Erythroblast (primary cell): Measurements from ENCODE around the gene RTN4R.
"Not testable (repeated sequence)": the region's sequence is repeated elsewhere in the genome, so short reads cannot be mapped to it uniquely, and the experiment has no call there.

Experiments
- GATA1 ChIP-seq: IDR thresholded peaks from 2 replicates; pipeline ENCODE4 v1.6.1; 2011; ENCODE audit warnings: low read depth, mild to moderate bottlenecking, control low read depth, low read length, moderate library complexity
- POLR2A ChIP-seq: IDR thresholded peaks from 2 replicates; pipeline ENCODE4 v1.6.1; 2011; ENCODE audit warnings: mild to moderate bottlenecking, low read length

GRCh38 chr22:20265772-20266666, 2.1 kb downstream of the RTN4R start:
- not testable (repeated sequence) for TF ChIP-seq POLR2A, GATA1
